H1 (cell line): ENCODE measurements around the gene RPL28.

Experiments
- CTCF ChIP-seq, 3 experiments: IDR thresholded peaks; 1 replicate in 2 of 3; 2 replicates in 1 of 3; pipeline versions ENCODE4 v1.5.1 to v1.6.1; 2011; ENCODE audit warnings: low read length in 3 of 3, mild to moderate bottlenecking in 3 of 3, inconsistent platforms in 2 of 3, low read depth in 1 of 3, moderate library complexity in 1 of 3; ENCODE audit not compliant: insufficient read depth in 1 of 3; ENCODE audit errors: control extremely low read depth in 1 of 3
- POLR2AphosphoS5 ChIP-seq: IDR thresholded peaks from 2 replicates; pipeline ENCODE4 v1.6.1; 2011; ENCODE audit warnings: low read depth, low read length
- SIN3A ChIP-seq, 2 experiments: IDR thresholded peaks in 1 of 2; conservative IDR thresholded peaks in 1 of 2; 2 replicates each; pipeline ENCODE4 v1.6.1; 2011 to 2012; ENCODE audit warnings: low read length in 2 of 2, improper control_type of control experiment in 1 of 2, low read depth in 1 of 2, mild to moderate bottlenecking in 1 of 2
- SP4 ChIP-seq: IDR thresholded peaks from 2 replicates; pipeline ENCODE4 v1.6.1; 2012; ENCODE audit warnings: low read length, inconsistent platforms

DNA sequence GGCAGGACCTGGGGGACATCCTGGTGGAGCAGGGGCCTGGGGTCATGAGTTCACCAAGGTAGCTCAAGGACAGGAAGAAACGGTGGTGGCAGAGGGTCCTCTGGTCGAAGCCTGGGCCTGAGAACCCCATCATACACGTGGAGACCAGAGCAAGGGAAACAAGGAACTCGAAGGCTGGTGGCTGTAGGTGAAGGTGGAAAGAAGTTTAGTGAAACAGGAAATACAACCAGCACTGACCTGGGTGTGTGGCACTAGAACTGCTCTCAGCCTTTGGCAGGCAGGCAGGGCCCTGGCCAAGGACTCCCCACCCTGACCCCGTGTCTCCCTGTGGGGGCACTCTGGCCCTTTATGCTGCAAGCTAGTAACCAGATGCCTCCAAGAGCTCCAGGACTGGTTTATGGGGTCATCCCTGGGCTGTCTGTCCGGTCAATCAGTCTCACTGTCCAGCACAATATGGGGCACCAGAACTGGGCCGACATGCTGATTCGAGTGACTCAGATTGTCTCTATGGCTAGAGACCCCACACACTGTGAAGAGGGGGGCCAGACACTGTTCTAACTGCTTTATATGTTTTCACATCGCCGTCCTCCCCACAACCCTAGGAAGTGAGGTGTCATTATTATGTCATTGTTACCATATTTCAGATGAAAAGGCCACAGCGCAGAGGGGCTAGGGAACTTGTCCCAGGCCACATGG lies 35.0 kb upstream of the RPL28 start:
- TF ChIP-seq CTCF (IDR thresholded peaks at IDR 0.05; ENCODE audit: control extremely low read depth in 1 of 3, insufficient read depth in 1 of 3, low read depth in 1 of 3, low read length in 3 of 3) (no peak), SIN3A (conservative IDR thresholded peaks at IDR 0.05 in 1 of 2, IDR thresholded peaks at IDR 0.05 in 1 of 2; ENCODE audit: low read depth in 1 of 2, low read length in 2 of 2) (no peak), SP4 (no peak), POLR2AphosphoS5 (no peak)
